BLaER1 treated with 17β-estradiol and CSF1 and Interleukin-3, amounts not matched to agents 10 nM and 100 nM (cell line): ENCODE results near the gene ZNF263.

Experiments
- H3K27ac ChIP-seq, 11 experiments: shearing (Covaris generic); formaldehyde crosslinking; 2 replicates each; pipeline ENCODE4 v1.8.1; 2022
- H3K27me3 ChIP-seq, 11 experiments: shearing (Covaris generic); formaldehyde crosslinking; 2 replicates each; pipeline ENCODE4 v1.8.1; 2022
- H3K36me3 ChIP-seq, 11 experiments: shearing (Covaris generic); formaldehyde crosslinking; 2 replicates each; pipeline ENCODE4 v1.8.1; 2022
- H3K4me1 ChIP-seq, 10 experiments: shearing (Covaris generic); formaldehyde crosslinking; 2 replicates each; pipeline ENCODE4 v1.8.1; 2022
- H3K4me2 ChIP-seq, 11 experiments: shearing (Covaris generic); formaldehyde crosslinking; 2 replicates each; pipeline ENCODE4 v1.8.1; 2022
- H3K4me3 ChIP-seq, 10 experiments: shearing (Covaris generic); formaldehyde crosslinking; 2 replicates each; pipeline ENCODE4 v1.8.1; 2022
- H3K9ac ChIP-seq, 11 experiments: shearing (Covaris generic); formaldehyde crosslinking; 2 replicates each; pipeline ENCODE4 v1.8.1; 2022
- H3K9me3 ChIP-seq, 11 experiments: shearing (Covaris generic); formaldehyde crosslinking; replicated peaks in 1 of 11; 2 replicates each; pipeline ENCODE4 v1.8.1; 2022
- H4K20me1 ChIP-seq, 11 experiments: shearing (Covaris generic); formaldehyde crosslinking; 2 replicates each; pipeline ENCODE4 v1.8.1; 2022
- Cebpa-rat ChIP-seq, 11 experiments: shearing (Covaris generic); IDR thresholded peaks; 2 replicates each; pipeline ENCODE4 v1.8.1; 2022

ZNF263 gene

DNA sequence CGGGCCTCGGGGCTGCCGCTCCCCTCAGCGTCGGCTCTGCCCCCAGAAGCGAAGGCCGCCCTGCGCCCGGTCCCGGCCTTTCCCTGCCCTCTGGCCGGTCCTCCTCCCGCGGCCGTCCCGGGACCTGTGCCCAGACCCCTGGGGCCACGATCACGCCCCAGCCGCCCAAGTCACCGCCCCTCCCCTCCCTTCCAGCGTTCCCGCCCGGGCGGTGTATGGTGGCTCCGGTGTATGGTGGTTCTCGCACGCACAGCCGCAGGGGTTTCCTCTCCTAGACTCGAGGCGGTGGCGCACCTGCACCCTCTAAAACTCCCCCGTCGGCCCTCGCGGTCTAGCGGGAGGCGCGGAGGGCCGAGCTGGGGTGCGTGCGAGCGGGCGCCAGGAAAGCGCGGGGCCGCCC lies 11.9 kb downstream of the ZNF263 start:
- Histone ChIP-seq H3K27ac (no peak overlapping the region), H3K9ac (no peak overlapping the region), H3K27me3 (peaks cover 0 to 5% (median 0%) of the 10 kb centered on the region in 11 experiments; a peak in 2 of 22 replicates), H3K36me3 (peaks cover 86 to 98% (median 94%) of the 10 kb centered on the region in 11 experiments), H3K4me2 (no peak overlapping the region), H3K4me3 (peak overlapping the region in 2 of 10 experiments; percentile 0 to 5; a peak in 1 of 20 replicates), H3K9me3 (peaks cover 86 to 100% (median 97%) of the 10 kb centered on the region in 11 experiments), H4K20me1 (peaks cover 0 to 44% (median 0%) of the 10 kb centered on the region in 11 experiments; a peak in 4 of 22 replicates), H3K4me1 (no peaks in the 10 kb centered on the region)
- no peak for TF ChIP-seq Cebpa-rat (IDR thresholded peaks at IDR 0.05)

DNA sequence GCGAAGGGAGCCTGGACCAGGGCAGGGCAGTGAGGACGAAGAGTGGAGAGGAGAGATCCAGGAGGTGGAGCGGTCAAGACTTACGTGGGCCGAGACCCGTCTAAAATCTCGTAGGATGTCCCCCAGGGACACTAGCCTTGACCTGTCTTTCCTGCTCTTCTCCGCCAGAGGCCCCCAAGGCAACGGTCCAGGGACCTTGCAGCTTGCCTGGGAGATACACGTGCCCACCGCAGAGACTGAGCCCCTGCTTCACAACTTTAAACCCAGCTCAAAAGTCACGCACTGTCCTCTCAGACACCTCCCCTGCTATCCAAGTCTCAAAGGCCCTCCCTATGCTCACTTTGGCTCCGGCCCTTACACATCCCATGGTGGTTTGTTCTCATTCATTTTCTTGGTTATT lies 12.5 kb downstream of the ZNF263 start:
- H3K27me3 ChIP-seq, result no peaks in the 10 kb centered on the region; a peak in 1 of 22 replicates
- H3K4me1 ChIP-seq, result no peaks in the 10 kb centered on the region
- H3K36me3 ChIP-seq, result peaks cover 86 to 98% (median 94%) of the 10 kb centered on the region in 11 experiments
- no peak overlapping the region for H3K27ac ChIP-seq
- peaks cover 86 to 100% (median 96%) of the 10 kb centered on the region in 11 experiments for H3K9me3 ChIP-seq
- no peak overlapping the region for H3K9ac ChIP-seq
- peak overlapping the region in 1 of 10 experiments; percentile 27; a peak in 1 of 20 replicates for H3K4me3 ChIP-seq
- H3K4me2 ChIP-seq, result no peak overlapping the region
- TF ChIP-seq Cebpa-rat (IDR thresholded peaks at IDR 0.05), result no peak
- H4K20me1 ChIP-seq, result peaks cover 0 to 42% (median 0%) of the 10 kb centered on the region in 11 experiments; a peak in 4 of 22 replicates

DNA sequence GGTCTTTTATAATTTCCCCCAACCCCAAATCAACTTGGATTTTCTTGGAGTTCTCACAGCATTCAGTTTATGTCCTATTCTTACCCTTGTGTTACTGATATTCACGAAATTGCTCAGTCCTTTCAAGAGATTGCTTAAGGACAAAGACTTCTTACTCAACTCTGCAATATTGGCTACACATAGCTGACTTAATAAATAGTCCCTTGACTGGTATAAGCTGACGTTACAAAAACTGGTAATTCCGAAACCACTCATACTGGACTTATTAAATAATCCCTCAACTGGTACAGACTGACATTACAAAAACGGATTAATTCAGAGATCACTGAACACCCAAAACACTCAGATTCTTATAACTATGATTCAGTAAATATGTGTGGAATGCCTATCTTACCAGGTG lies 21.1 kb downstream of the ZNF263 start:
- Histone ChIP-seq H3K9me3 (peaks cover 82 to 100% (median 94%) of the 10 kb centered on the region in 11 experiments), H3K36me3 (peaks cover 71 to 88% (median 77%) of the 10 kb centered on the region in 11 experiments), H3K4me1 (peaks cover 5 to 16% (median 12%) of the 10 kb centered on the region in 10 experiments; a peak in 14 of 20 replicates), H3K27me3 (no peaks in the 10 kb centered on the region), H3K27ac (no peak overlapping the region; a peak in 1 of 22 replicates), H3K9ac (no peak overlapping the region), H4K20me1 (no peaks in the 10 kb centered on the region), H3K4me3 (peak overlapping the region; percentile 57 to 81 (median 74); a peak in 16 of 20 replicates), H3K4me2 (peak overlapping the region in 6 of 11 experiments; percentile 82 to 91 (median 86); a peak in 9 of 22 replicates)
- TF ChIP-seq Cebpa-rat (IDR thresholded peaks at IDR 0.05), result no peak

DNA sequence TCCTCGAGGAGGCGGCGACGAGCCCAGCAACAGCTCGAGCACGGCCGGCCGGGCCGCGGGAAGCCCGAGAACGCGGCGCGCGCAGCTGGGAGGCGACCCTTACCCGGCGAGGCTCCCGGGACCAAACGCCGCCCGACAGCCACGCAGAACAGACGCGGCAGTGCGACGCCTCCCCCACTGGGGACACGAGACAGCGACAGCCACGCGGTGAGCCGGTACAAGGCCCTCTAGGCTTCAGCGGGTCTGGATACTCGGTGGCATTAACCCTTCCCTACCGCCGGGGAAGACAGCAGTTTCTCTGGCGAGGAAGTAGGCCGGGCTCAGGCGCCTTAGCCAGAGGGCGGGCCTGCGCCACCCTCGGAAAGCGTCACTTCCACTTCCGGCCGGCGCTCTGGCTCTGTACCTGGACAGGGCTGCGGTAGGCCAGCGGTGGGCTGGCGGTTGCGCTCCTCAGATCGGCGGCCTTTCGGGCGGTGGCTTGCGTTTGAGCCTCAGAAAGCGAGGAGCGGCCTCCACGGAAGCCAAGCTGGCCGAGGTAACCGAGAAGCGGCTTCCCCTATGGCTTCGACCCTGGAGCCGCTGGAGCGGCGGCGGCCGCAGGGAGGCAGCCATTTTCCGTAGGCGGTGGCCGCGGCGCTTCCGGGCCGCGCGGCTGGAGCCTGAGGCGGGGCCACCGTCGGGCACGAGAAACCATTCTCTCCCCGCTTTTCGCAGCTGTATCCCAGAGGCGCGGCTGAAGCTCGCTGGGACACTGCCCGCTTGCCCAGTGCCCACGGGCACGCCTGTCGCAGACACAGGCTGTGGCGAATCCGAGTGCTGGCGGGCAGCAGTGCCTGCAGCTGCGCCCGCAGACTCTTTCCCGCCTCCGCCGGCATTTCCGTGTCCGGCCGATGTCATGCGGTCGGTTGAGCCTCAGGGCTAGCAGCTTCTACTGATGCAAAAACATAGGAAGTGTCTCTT lies 22.1 kb downstream of the ZNF263 start, which contains the start of the genes TIGD7 and ZNF75A:
TIGD7 (minus strand) TSS at position 322 of the 960 bp plus-strand sequence. CDS start 4,816 bp downstream, outside the sequence.
ZNF75A (plus strand) TSS at position 389 of the 960 bp plus-strand sequence. CDS start 2,932 bp downstream, outside the sequence.
- H3K27ac ChIP-seq, result peak within 1 kb of the TSS; percentile 86 to 98 (median 93)
- peak within 1 kb of the TSS; percentile 82 to 95 (median 87) for H3K4me2 ChIP-seq
- no peak for TF ChIP-seq Cebpa-rat (IDR thresholded peaks at IDR 0.05)
- peak within 1 kb of the TSS; percentile 57 to 81 (median 74) for H3K4me3 ChIP-seq
- peaks cover 5 to 16% (median 12%) of the 10 kb centered on the region in 10 experiments; a peak in 14 of 20 replicates for H3K4me1 ChIP-seq
- H3K36me3 ChIP-seq, result peaks cover 71 to 88% (median 77%) of the 10 kb centered on the region in 11 experiments
- H3K27me3 ChIP-seq, result no peaks in the 10 kb centered on the region
- peak within 1 kb of the TSS; percentile 83 to 94 (median 90) for H3K9ac ChIP-seq
- no peaks in the 10 kb centered on the region for H4K20me1 ChIP-seq
- peaks cover 84 to 100% (median 94%) of the 10 kb centered on the region in 11 experiments for H3K9me3 ChIP-seq

DNA sequence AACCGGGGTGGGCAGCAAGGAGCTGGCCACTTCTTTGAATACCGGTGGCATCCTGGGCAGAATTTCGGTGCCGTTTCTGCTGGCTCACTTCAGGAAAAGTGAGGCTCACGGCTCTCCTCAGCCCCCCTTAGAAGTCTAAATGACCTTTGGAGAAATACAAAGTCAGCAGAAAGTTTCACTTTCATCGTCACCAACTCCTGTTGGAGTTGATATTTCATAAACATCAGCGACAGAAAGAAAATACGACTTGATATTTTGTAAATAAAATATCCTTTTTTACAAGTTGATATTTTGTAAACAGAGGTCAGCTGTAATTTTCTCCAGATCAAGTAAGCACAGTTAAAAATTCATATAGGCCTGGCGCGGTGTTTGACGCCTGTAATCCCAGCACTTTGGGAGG lies 22.8 kb downstream of the ZNF263 start:
- H3K36me3 ChIP-seq, result peaks cover 71 to 88% (median 77%) of the 10 kb centered on the region in 11 experiments
- no peaks in the 10 kb centered on the region for H3K27me3 ChIP-seq
- H3K4me2 ChIP-seq, result peak overlapping the region; percentile 82 to 95 (median 87)
- no peak for TF ChIP-seq Cebpa-rat (IDR thresholded peaks at IDR 0.05)
- H3K4me1 ChIP-seq, result peaks cover 5 to 16% (median 12%) of the 10 kb centered on the region in 10 experiments; a peak in 14 of 20 replicates
- H4K20me1 ChIP-seq, result no peaks in the 10 kb centered on the region
- H3K9ac ChIP-seq, result peak overlapping the region; percentile 83 to 94 (median 90)
- H3K9me3 ChIP-seq, result peaks cover 91 to 100% (median 95%) of the 10 kb centered on the region in 11 experiments
- H3K4me3 ChIP-seq, result peak overlapping the region; percentile 57 to 81 (median 74)
- H3K27ac ChIP-seq, result peak overlapping the region; percentile 86 to 98 (median 93)

DNA sequence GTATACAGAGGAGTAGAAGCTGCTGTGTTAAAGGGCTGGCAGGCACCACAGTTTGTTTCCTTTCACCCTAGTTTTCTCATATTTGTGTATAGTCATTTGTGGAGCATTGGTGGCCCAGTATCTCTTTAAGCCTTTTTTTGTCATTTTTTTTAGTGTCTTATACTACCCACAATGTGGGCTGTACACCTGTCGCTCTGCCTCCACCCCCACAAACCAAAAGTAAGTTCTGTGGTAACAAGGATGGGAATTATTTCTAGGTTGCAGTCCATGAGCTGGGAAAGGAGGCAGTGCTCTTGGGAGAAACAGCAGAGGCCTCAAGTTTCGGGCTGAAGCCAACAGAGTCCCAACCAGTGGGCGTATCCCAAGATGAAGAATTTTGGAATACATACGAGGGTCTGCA lies 28.2 kb downstream of the ZNF263 start:
- H3K4me2 ChIP-seq, result no peak overlapping the region
- no peak for TF ChIP-seq Cebpa-rat (IDR thresholded peaks at IDR 0.05)
- no peak overlapping the region for H3K4me3 ChIP-seq
- no peak overlapping the region for H3K9ac ChIP-seq
- no peaks in the 10 kb centered on the region for H4K20me1 ChIP-seq
- H3K36me3 ChIP-seq, result peaks cover 99 to 100% (median 100%) of the 10 kb centered on the region in 11 experiments
- no peaks in the 10 kb centered on the region for H3K27me3 ChIP-seq
- H3K4me1 ChIP-seq, result peaks cover 0 to 3% (median 0%) of the 10 kb centered on the region in 10 experiments; a peak in 3 of 20 replicates
- H3K9me3 ChIP-seq, result peaks cover 100% of the 10 kb centered on the region in 11 experiments
- H3K27ac ChIP-seq, result no peak overlapping the region

DNA sequence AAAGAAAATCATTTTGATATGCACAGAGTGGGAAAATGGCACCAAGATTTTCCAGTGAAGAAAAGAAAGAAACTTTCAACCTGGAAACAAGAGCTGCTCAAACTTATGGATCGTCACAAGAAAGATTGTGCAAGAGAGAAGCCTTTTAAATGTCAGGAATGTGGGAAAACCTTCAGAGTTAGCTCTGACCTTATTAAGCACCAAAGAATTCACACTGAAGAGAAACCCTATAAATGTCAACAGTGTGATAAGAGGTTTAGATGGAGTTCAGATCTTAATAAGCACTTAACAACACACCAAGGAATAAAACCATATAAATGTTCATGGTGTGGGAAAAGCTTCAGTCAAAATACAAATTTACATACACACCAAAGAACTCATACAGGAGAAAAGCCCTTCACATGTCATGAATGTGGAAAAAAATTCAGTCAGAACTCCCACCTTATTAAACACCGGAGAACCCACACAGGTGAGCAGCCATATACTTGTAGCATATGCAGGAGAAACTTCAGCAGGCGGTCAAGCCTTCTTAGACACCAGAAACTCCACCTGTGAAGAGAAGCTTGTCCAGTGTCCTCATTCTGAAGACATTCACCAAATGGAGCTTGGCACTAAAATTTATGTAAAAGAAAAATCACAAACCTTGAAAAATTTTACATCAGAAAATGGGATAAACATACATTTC lies 34.2 kb downstream of the ZNF263 start:
- Histone ChIP-seq H3K4me1 (no peaks in the 10 kb centered on the region), H3K36me3 (peaks cover 71 to 93% (median 80%) of the 10 kb centered on the region in 11 experiments), H3K27ac (no peak overlapping the region), H4K20me1 (no peaks in the 10 kb centered on the region), H3K9me3 (peaks cover 100% of the 10 kb centered on the region in 11 experiments), H3K4me2 (no peak overlapping the region), H3K9ac (no peak overlapping the region), H3K27me3 (no peaks in the 10 kb centered on the region), H3K4me3 (peak overlapping the region; percentile 16 to 56 (median 36); a peak in 15 of 20 replicates)
- TF ChIP-seq Cebpa-rat (IDR thresholded peaks at IDR 0.05), result no peak

DNA sequence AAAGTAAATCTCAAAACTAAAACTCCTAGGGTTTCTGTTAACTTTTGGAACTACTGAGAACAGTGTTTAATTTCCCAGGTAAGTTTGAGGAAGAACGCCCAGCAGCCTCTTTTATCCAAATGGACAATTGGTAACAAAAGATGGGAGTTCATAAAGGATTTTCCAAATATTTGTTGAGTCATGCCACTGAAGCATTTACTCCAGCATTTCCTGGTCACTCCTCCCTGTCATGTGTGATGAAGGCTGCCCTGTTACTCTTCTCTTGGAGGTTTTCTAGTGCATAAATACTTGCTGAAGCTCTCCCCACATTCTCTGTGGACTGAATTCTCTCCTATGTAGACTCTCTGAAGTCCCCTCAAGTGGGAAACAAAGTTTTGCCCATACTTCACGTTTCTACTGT lies 38.5 kb downstream of the ZNF263 start:
- Histone ChIP-seq H3K4me1 (no peaks in the 10 kb centered on the region), H4K20me1 (no peaks in the 10 kb centered on the region), H3K9me3 (peaks cover 78 to 96% (median 90%) of the 10 kb centered on the region in 11 experiments), H3K4me3 (no peak overlapping the region), H3K27me3 (no peaks in the 10 kb centered on the region), H3K4me2 (no peak overlapping the region), H3K27ac (0 out of 22 replicates have a peak overlapping the region, but pooled peaks of 1 of the 11 experiments have one; percentile 1), H3K9ac (no peak overlapping the region), H3K36me3 (peaks cover 28 to 54% (median 39%) of the 10 kb centered on the region in 11 experiments)
- TF ChIP-seq Cebpa-rat (IDR thresholded peaks at IDR 0.05), result no peak
